GM12878 (cell line): Measurements from ENCODE around the gene NOD2. TPM values are rescaled to one million over a fixed set of nuclear protein-coding genes. Genes with fewer than 3 reads are reported as not detected.

Source experiments
- BCL11A ChIP-seq: IDR thresholded peaks from 2 replicates; pipeline ENCODE4 v1.6.1; 2011; ENCODE audit warnings: low read depth, low read length
- CBX5 ChIP-seq: sonication (generic); IDR thresholded peaks from 2 replicates; pipeline ENCODE4 v1.6.1; 2016; ENCODE audit warnings: low read depth, moderate library complexity, mild to moderate bottlenecking, inconsistent platforms
- CREB1 ChIP-seq: IDR thresholded peaks from 2 replicates; pipeline ENCODE4 v1.6.1; 2012; ENCODE audit warnings: low read depth, mild to moderate bottlenecking, inconsistent platforms
- IKZF2 ChIP-seq, 2 experiments: fragments of 450-650 bp; IDR thresholded peaks; 2 replicates each; pipeline ENCODE4 v1.6.1; 2017; ENCODE audit warnings: mild to moderate bottlenecking in 2 of 2, moderate library complexity in 2 of 2
- MEF2A ChIP-seq: IDR thresholded peaks from 2 replicates; pipeline ENCODE4 v1.6.1; 2011; ENCODE audit warnings: low read depth, mild to moderate bottlenecking, low read length, moderate library complexity; ENCODE audit not compliant: insufficient read depth
- POU2F2 ChIP-seq: IDR thresholded peaks from 3 replicates; pipeline ENCODE4 v1.6.1; 2011; ENCODE audit warnings: low read depth, mild to moderate bottlenecking, low read length, borderline replicate concordance
- RCOR1 ChIP-seq: conservative IDR thresholded peaks from 2 replicates; pipeline ENCODE4 v1.6.1; 2012; ENCODE audit warnings: low read depth, low read length, improper control_type of control experiment
- RFX5 ChIP-seq: IDR thresholded peaks from 2 replicates; pipeline ENCODE4 v1.6.1; 2011; ENCODE audit warnings: low read depth, low read length, improper control_type of control experiment
- SP1 ChIP-seq: IDR thresholded peaks from one replicate; pipeline ENCODE4 v1.6.1; 2011; ENCODE audit warnings: low read depth, low read length
- SREBF2 ChIP-seq: IDR thresholded peaks from 2 replicates; pipeline ENCODE4 v1.6.1; 2012; ENCODE audit warnings: mild to moderate bottlenecking, low read length
- SRF ChIP-seq, 2 experiments: IDR thresholded peaks; 2 replicates each; pipeline ENCODE4 v1.6.1; 2011; ENCODE audit warnings: low read depth in 2 of 2, low read length in 2 of 2, mild to moderate bottlenecking in 1 of 2, moderate library complexity in 1 of 2
- TAF1 ChIP-seq: IDR thresholded peaks from 2 replicates; pipeline ENCODE4 v1.6.1; 2011; ENCODE audit warnings: mild to moderate bottlenecking, low read depth, low read length, borderline replicate concordance
- TARDBP ChIP-seq: IDR thresholded peaks from 2 replicates; pipeline ENCODE4 v1.6.1; 2016; ENCODE audit warnings: borderline replicate concordance
- WRNIP1 ChIP-seq: IDR thresholded peaks from 2 replicates; pipeline ENCODE4 v1.6.1; 2011; ENCODE audit warnings: low read depth, low read length, improper control_type of control experiment, borderline replicate concordance
- ZBED1 ChIP-seq: IDR thresholded peaks from 2 replicates; pipeline ENCODE4 v1.6.1; 2016; ENCODE audit warnings: borderline replicate concordance
- polyA plus RNA-seq, 11 experiments: library from polyadenylated mRNA; depleted of rRNA in 4 of 11; unstranded in 6 of 11; stranded (reverse) in 5 of 11; fragments of >200 nt; fragmentation: Nextera tagmentation in 4 of 11; fragmentation: Illumina TruSeq in 1 of 11; extraction: Ambion mirVana in 4 of 11; extraction: Trizol in 1 of 11; gene quantifications; 1 replicate in 1 of 11; 2 replicates in 10 of 11; pipeline versions ENCODE4 v1.2.1 to v1.2.3, GENCODE V29; 2011 to 2016; ENCODE audit warnings: inconsistent platforms in 2 of 11, missing spikeins in 2 of 11, low read depth in 1 of 11
- total RNA-seq, 4 experiments: library from RNA; depleted of rRNA in 3 of 4; stranded (reverse); fragments of >200 nt in 3 of 4; fragmentation: Illumina TruSeq in 1 of 4; extraction: Trizol in 1 of 4; gene quantifications; 2 replicates each; pipeline versions ENCODE4 v1.2.1 to v1.2.3, GENCODE V29; 2013 to 2021
- TF ChIP-seq, protein P1 (sequence below): IDR thresholded peaks from 2 replicates; pipeline ENCODE4 v1.6.1; 2012; ENCODE audit warnings: improper control_type of control experiment, low read depth, low read length; ENCODE audit not compliant: insufficient replicate concordance
- TF ChIP-seq, protein P2 (sequence below), 3 experiments: IDR thresholded peaks in 2 of 3; conservative IDR thresholded peaks in 1 of 3; 2 replicates each; pipeline ENCODE4 v1.5.1; 2011; ENCODE audit warnings: low read depth in 3 of 3, low read length in 3 of 3, mild to moderate bottlenecking in 3 of 3, control low read depth in 2 of 3, moderate library complexity in 2 of 3, inconsistent platforms in 1 of 3, mixed read lengths in 1 of 3; ENCODE audit not compliant: control insufficient read depth in 2 of 3, insufficient read depth in 1 of 3; ENCODE audit errors: extremely low read depth in 1 of 3
- TF ChIP-seq, protein P3 (sequence below): IDR thresholded peaks from 2 replicates; pipeline ENCODE4 v1.6.1; 2012; ENCODE audit warnings: low read depth, low read length, improper control_type of control experiment
- TF ChIP-seq, protein P4 (sequence below): IDR thresholded peaks from 2 replicates; pipeline ENCODE4 v1.6.1; 2012; ENCODE audit warnings: low read depth, low read length, improper control_type of control experiment
- TF ChIP-seq, protein P5 (sequence below): fragments of 150-350 bp; IDR thresholded peaks from 2 replicates; pipeline ENCODE4 v1.6.1; 2014; ENCODE audit warnings: mild to moderate bottlenecking, low read depth, low read length

Gene NOD2
- total and polyA plus RNA-seq, 10 of the 15 experiments (the other 5 are each of a cell fraction or from before 2014, with no cell fraction given) = 1.0 to 18.6 (median 6.7) TPM

DNA sequence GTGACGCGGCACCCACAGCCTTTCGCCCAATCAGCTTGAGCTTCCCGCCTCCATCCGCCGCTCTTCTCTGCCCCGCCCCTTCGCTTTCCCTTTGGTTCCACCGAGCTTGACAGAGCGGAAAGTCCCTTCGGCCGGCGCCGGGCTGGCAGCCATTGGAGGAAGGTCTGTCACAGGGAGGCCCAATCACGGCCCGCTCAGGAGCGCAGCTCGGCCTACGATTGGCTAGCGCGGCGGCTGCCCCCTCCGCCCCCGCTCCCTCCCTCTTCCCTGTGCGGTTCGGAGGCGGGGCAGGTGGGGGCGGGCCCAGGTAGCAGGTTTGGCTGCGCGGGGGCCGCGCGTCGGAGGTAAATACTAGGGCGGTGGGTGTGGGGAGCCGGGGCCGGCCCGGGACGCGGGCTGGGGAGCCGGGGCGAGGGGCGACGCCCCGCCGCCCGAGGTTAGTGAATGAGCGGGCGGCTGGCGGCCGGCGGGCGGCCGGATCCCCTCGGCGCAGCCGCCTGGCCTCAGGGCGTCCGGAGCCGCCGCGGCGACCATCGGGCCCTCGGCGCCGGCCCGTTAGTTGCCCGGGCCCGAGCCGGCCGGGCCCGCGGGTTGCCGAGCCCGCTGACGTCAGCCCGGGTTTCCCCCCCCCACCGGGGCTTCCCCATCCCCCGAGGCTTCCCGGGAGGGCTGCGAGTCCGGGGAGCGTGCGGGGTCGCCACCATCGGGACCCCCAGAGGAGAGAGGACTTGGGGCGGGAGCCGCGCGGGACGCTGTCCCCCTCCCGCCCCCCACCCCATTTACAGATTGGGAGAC is 48.6 kb downstream of the NOD2 start, which contains the start of gene CYLD (continued):
- TF ChIP-seq, protein P1, sequence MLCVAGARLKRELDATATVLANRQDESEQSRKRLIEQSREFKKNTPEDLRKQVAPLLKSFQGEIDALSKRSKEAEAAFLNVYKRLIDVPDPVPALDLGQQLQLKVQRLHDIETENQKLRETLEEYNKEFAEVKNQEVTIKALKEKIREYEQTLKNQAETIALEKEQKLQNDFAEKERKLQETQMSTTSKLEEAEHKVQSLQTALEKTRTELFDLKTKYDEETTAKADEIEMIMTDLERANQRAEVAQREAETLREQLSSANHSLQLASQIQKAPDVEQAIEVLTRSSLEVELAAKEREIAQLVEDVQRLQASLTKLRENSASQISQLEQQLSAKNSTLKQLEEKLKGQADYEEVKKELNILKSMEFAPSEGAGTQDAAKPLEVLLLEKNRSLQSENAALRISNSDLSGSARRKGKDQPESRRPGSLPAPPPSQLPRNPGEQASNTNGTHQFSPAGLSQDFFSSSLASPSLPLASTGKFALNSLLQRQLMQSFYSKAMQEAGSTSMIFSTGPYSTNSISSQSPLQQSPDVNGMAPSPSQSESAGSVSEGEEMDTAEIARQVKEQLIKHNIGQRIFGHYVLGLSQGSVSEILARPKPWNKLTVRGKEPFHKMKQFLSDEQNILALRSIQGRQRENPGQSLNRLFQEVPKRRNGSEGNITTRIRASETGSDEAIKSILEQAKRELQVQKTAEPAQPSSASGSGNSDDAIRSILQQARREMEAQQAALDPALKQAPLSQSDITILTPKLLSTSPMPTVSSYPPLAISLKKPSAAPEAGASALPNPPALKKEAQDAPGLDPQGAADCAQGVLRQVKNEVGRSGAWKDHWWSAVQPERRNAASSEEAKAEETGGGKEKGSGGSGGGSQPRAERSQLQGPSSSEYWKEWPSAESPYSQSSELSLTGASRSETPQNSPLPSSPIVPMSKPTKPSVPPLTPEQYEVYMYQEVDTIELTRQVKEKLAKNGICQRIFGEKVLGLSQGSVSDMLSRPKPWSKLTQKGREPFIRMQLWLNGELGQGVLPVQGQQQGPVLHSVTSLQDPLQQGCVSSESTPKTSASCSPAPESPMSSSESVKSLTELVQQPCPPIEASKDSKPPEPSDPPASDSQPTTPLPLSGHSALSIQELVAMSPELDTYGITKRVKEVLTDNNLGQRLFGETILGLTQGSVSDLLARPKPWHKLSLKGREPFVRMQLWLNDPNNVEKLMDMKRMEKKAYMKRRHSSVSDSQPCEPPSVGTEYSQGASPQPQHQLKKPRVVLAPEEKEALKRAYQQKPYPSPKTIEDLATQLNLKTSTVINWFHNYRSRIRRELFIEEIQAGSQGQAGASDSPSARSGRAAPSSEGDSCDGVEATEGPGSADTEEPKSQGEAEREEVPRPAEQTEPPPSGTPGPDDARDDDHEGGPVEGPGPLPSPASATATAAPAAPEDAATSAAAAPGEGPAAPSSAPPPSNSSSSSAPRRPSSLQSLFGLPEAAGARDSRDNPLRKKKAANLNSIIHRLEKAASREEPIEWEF = no peak
- TF ChIP-seq WRNIP1 = no peak
- TF ChIP-seq, protein P2, sequence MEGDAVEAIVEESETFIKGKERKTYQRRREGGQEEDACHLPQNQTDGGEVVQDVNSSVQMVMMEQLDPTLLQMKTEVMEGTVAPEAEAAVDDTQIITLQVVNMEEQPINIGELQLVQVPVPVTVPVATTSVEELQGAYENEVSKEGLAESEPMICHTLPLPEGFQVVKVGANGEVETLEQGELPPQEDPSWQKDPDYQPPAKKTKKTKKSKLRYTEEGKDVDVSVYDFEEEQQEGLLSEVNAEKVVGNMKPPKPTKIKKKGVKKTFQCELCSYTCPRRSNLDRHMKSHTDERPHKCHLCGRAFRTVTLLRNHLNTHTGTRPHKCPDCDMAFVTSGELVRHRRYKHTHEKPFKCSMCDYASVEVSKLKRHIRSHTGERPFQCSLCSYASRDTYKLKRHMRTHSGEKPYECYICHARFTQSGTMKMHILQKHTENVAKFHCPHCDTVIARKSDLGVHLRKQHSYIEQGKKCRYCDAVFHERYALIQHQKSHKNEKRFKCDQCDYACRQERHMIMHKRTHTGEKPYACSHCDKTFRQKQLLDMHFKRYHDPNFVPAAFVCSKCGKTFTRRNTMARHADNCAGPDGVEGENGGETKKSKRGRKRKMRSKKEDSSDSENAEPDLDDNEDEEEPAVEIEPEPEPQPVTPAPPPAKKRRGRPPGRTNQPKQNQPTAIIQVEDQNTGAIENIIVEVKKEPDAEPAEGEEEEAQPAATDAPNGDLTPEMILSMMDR (IDR thresholded peaks at IDR 0.05 in 2 of 3, conservative IDR thresholded peaks at IDR 0.05 in 1 of 3; ENCODE audit: control insufficient read depth in 2 of 3, extremely low read depth in 1 of 3, insufficient read depth in 1 of 3, low read depth in 3 of 3, low read length in 3 of 3) = no peak
- TF ChIP-seq TAF1 = peak; percentile 55; the same call in 1 of the 2 replicates
- no peak for TF ChIP-seq BCL11A
- TF ChIP-seq, protein P3, sequence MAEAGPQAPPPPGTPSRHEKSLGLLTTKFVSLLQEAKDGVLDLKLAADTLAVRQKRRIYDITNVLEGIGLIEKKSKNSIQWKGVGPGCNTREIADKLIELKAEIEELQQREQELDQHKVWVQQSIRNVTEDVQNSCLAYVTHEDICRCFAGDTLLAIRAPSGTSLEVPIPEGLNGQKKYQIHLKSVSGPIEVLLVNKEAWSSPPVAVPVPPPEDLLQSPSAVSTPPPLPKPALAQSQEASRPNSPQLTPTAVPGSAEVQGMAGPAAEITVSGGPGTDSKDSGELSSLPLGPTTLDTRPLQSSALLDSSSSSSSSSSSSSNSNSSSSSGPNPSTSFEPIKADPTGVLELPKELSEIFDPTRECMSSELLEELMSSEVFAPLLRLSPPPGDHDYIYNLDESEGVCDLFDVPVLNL = no peak
- TF ChIP-seq ZBED1 = no peak
- TF ChIP-seq, protein P4, sequence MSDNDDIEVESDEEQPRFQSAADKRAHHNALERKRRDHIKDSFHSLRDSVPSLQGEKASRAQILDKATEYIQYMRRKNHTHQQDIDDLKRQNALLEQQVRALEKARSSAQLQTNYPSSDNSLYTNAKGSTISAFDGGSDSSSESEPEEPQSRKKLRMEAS = peak; percentile 15; the same call in 1 of the 2 replicates
- TF ChIP-seq, protein P5, sequence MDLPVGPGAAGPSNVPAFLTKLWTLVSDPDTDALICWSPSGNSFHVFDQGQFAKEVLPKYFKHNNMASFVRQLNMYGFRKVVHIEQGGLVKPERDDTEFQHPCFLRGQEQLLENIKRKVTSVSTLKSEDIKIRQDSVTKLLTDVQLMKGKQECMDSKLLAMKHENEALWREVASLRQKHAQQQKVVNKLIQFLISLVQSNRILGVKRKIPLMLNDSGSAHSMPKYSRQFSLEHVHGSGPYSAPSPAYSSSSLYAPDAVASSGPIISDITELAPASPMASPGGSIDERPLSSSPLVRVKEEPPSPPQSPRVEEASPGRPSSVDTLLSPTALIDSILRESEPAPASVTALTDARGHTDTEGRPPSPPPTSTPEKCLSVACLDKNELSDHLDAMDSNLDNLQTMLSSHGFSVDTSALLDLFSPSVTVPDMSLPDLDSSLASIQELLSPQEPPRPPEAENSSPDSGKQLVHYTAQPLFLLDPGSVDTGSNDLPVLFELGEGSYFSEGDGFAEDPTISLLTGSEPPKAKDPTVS = no peak
- TF ChIP-seq SP1 = peak; percentile 97
- no peak for TF ChIP-seq SREBF2
- TF ChIP-seq CBX5 = no peak
- TF ChIP-seq CREB1 = peak; percentile 84
- TF ChIP-seq TARDBP = peak; percentile 60; the same call in 1 of the 2 replicates
- TF ChIP-seq MEF2A = peak; percentile 24; the same call in 1 of the 2 replicates
- TF ChIP-seq POU2F2 = no peak
- peak in 1 of 2 experiments; percentile 49; a peak in 1 of 4 replicates for TF ChIP-seq SRF (IDR thresholded peaks at IDR 0.05; ENCODE audit: low read depth in 2 of 2, low read length in 2 of 2)
- TF ChIP-seq RFX5 = no peak; the same call in 1 of the 2 replicates
- no peak for TF ChIP-seq IKZF2 (IDR thresholded peaks at IDR 0.05)
- no peak for TF ChIP-seq RCOR1
